Fibroblast of lung (primary cell): Measurements from ENCODE around the gene RAI1.

Source experiments
- EZH2 ChIP-seq: IDR thresholded peaks from 2 replicates; pipeline ENCODE4 v1.5.1; 2012; ENCODE audit warnings: low read length, control low read depth, mild to moderate bottlenecking; ENCODE audit errors: missing control alignments
- TF ChIP-seq, protein P1 (sequence below), 2 donors: IDR thresholded peaks in 1 of 2; conservative IDR thresholded peaks in 1 of 2; 1 replicate in 1 of 2; 2 replicates in 1 of 2; pipeline ENCODE4 v1.5.1; 2011 to 2012; ENCODE audit warnings: low read length in 2 of 2, control low read depth in 1 of 2, inconsistent platforms in 1 of 2, low read depth in 1 of 2, mild to moderate bottlenecking in 1 of 2

DNA sequence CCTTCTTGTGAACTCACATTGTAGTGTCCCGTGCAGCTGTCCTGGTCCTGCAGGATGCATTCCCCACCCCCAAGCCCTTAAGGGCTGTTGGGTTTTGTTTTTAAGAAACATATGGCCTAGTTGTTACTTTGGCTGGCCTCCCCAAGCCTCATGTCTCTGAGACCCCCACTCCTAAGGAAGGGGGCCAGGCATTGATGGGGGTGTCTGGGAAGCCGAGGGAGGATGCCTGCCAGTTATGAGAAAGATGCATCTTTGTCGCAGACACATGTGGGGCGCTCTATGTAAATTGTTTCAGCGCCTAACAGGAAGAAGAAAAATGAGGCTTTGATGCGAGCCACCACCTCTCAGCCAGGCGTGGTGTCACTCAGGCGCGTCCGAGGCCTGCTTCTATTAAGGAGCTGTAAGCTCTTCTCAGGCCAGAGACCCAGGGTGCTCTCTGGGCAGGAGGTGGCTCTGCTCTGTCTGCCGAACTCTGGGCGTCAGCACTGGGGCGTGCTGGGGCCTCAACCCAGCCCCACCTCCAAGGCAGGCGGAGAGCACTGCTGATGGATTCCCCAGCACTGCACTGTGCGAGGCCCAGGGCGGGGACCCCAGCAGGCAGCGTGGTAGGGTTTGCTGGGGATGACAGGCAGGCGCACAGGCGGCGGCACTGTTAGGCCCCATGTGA lies 85.0 kb downstream of the RAI1 start:
- TF ChIP-seq, protein P1, sequence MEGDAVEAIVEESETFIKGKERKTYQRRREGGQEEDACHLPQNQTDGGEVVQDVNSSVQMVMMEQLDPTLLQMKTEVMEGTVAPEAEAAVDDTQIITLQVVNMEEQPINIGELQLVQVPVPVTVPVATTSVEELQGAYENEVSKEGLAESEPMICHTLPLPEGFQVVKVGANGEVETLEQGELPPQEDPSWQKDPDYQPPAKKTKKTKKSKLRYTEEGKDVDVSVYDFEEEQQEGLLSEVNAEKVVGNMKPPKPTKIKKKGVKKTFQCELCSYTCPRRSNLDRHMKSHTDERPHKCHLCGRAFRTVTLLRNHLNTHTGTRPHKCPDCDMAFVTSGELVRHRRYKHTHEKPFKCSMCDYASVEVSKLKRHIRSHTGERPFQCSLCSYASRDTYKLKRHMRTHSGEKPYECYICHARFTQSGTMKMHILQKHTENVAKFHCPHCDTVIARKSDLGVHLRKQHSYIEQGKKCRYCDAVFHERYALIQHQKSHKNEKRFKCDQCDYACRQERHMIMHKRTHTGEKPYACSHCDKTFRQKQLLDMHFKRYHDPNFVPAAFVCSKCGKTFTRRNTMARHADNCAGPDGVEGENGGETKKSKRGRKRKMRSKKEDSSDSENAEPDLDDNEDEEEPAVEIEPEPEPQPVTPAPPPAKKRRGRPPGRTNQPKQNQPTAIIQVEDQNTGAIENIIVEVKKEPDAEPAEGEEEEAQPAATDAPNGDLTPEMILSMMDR (conservative IDR thresholded peaks at IDR 0.05 in 1 of 2, IDR thresholded peaks at IDR 0.05 in 1 of 2; ENCODE audit: low read depth in 1 of 2, low read length in 2 of 2) = no peak
- TF ChIP-seq EZH2 = no peak
